T-cell (primary cell): ENCODE measurements around the gene SLC5A5. TPM values are rescaled to one million over a fixed set of nuclear protein-coding genes. Genes with fewer than 3 reads are reported as not detected.
"Not testable (repeated sequence)": the region's sequence is repeated elsewhere in the genome, so short reads cannot be mapped to it uniquely, and the experiment has no call there.

Experiments
- ATAC-seq, 4 experiments: fragments of 200-7000 bp in 3 of 4; fragments of 150-1000 bp in 1 of 4; cut with Tn5 transposase; replicated peaks in 1 of 4; 1 replicate in 3 of 4; 2 replicates in 1 of 4; pipeline ENCODE4 v1.10.0; 2021; ENCODE audit warnings: moderate library complexity in 3 of 4, mild to moderate bottlenecking in 2 of 4, moderate number of reproducible peaks in 1 of 4
- CTCF ChIA-PET, 2 donors: fragments of 300-600 bp; sonication (Branson Sonifier 250); formaldehyde crosslinking; loops; one replicate each; lab custom pipeline; 2022; ENCODE audit warnings: antibody characterized with exemption in 2 of 2; lab: Charles Lee
- POLR2A ChIA-PET, 2 donors: fragments of 300-600 bp; sonication (Branson Sonifier 250); formaldehyde crosslinking; loops; one replicate each; lab custom pipeline; 2022; ENCODE audit warnings: antibody characterized with exemption in 2 of 2; lab: Charles Lee
- DNase-seq, 35 experiments: peaks; one replicate each; pipeline versions ENCODE4 v3.0.0 to v3.0.0-alpha.2; 2013 to 2023
- H3K27ac ChIP-seq: one replicate; pipeline ENCODE4 v1.5.1; 2013; ENCODE audit warnings: low read length
- H3K27me3 ChIP-seq, 2 experiments: replicated peaks in 1 of 2; 1 replicate in 1 of 2; 2 replicates in 1 of 2; pipeline versions ENCODE4 v1.6.1 to v1.7.0; 2013; ENCODE audit warnings: low read length in 1 of 2, mixed read lengths in 1 of 2; ENCODE audit not compliant: control insufficient read depth in 2 of 2, insufficient read depth in 2 of 2; ENCODE audit errors: extremely low read depth in 1 of 2
- H3K36me3 ChIP-seq, 2 donors: 1 replicate in 1 of 2; 2 replicates in 1 of 2; pipeline versions ENCODE4 v1.6.1 to v1.7.0; 2013; ENCODE audit warnings: low read length in 1 of 2; ENCODE audit not compliant: control insufficient read depth in 2 of 2, insufficient read depth in 1 of 2; ENCODE audit errors: extremely low read depth in 1 of 2
- H3K4me1 ChIP-seq, 2 experiments: 1 replicate in 1 of 2; 2 replicates in 1 of 2; pipeline versions ENCODE4 v1.6.1 to v1.7.0; 2013; ENCODE audit warnings: low read length in 2 of 2, mixed read lengths in 1 of 2; ENCODE audit not compliant: insufficient read depth in 2 of 2, control insufficient read depth in 1 of 2; ENCODE audit errors: extremely low read depth in 1 of 2
- H3K4me3 ChIP-seq, 2 donors: 1 replicate in 1 of 2; 2 replicates in 1 of 2; pipeline versions ENCODE4 v1.5.1 to v1.7.0; 2013; ENCODE audit warnings: mild to moderate bottlenecking in 2 of 2, low read length in 1 of 2, moderate library complexity in 1 of 2; ENCODE audit not compliant: control insufficient read depth in 1 of 2; ENCODE audit errors: extremely low read depth in 1 of 2
- H3K9me3 ChIP-seq: 2 replicates; pipeline ENCODE4 v1.7.0; 2013
- H3K27ac Mint-ChIP-seq, 2 donors: one replicate each; pipeline ENCODE4 v1.8.0; 2020 to 2021; ENCODE audit warnings: mild to moderate bottlenecking in 2 of 2, mixed read lengths in 2 of 2
- H3K27me3 Mint-ChIP-seq, 2 donors: one replicate each; pipeline ENCODE4 v1.8.0; 2021 to 2022; ENCODE audit warnings: mixed read lengths in 2 of 2
- H3K36me3 Mint-ChIP-seq: one replicate; pipeline ENCODE4 v1.8.0; 2021; ENCODE audit warnings: mixed read lengths
- H3K4me1 Mint-ChIP-seq, 3 donors: one replicate each; pipeline ENCODE4 v1.8.0; 2020 to 2022; ENCODE audit warnings: mixed read lengths in 3 of 3, mild to moderate bottlenecking in 1 of 3
- H3K4me3 Mint-ChIP-seq, 3 donors: one replicate each; pipeline ENCODE4 v1.8.0; 2020 to 2022; ENCODE audit warnings: mild to moderate bottlenecking in 3 of 3, mixed read lengths in 3 of 3, moderate library complexity in 3 of 3
- H3K9me3 Mint-ChIP-seq, 3 donors: one replicate each; pipeline ENCODE4 v1.8.0; 2020 to 2022; ENCODE audit warnings: mixed read lengths in 3 of 3
- WGBS: methylation state at CpG from one replicate; pipeline ENCODE4 v1.1.5; 2013; ENCODE audit warnings: missing lambda C conversion rate; ENCODE audit not compliant: insufficient coverage; 5-methylcytosine and 5-hydroxymethylcytosine counted together
- total RNA-seq, 35 experiments: library from RNA in 6 of 35; stranded (reverse) in 6 of 35; fragments of 120-200 nt in 1 of 35; gene quantifications; one replicate each; pipeline versions ENCODE4 v1.2.1 to v1.2.4 and lab custom pipeline; 2013 to 2026

Gene SLC5A5
- total RNA-seq, 5 donors from 2014 or later (not counting 1 experiment from before 2014, with no cell fraction given): 2.1 to 5.7 (median 3.5) TPM

GRCh38 chr19:17886515-17886914 is 14.8 kb downstream of the SLC5A5 start:
- H3K4me3 Mint-ChIP-seq: no peak overlapping the region
- no peak for ATAC-seq
- ChIA-PET POLR2A (no interaction called here), CTCF (interaction anchor here in 1 of 2 donors (0.7 kb wide), 1 partner anchor 1532 kb away, joined by 4 read pairs; no protein-coding TSS in a partner anchor)
- no peak overlapping the region for H3K27ac Mint-ChIP-seq
- DNase-seq: no peak
- H3K9me3 ChIP-seq: no peaks in the 10 kb centered on the region
- H3K4me3 ChIP-seq: no peak overlapping the region
- peaks cover 15% of the 10 kb centered on the region for H3K36me3 Mint-ChIP-seq
- H3K27me3 Mint-ChIP-seq: no peaks in the 10 kb centered on the region
- no peaks in the 10 kb centered on the region for H3K27me3 ChIP-seq
- H3K36me3 ChIP-seq: no peaks in the 10 kb centered on the region
- WGBS: no CpG with 5 or more reads among the region's 7 CpGs
- H3K4me1 ChIP-seq: no peaks in the 10 kb centered on the region
- no peaks in the 10 kb centered on the region for H3K9me3 Mint-ChIP-seq
- no peak overlapping the region for H3K27ac ChIP-seq
- no peaks in the 10 kb centered on the region for H3K4me1 Mint-ChIP-seq

- POLR2A ChIA-PET, H3K4me3 Mint-ChIP-seq, H3K27me3 ChIP-seq, DNase-seq, H3K9me3 ChIP-seq, CTCF ChIA-PET, H3K27ac Mint-ChIP-seq, H3K4me1 Mint-ChIP-seq, H3K27ac ChIP-seq, H3K4me3 ChIP-seq, H3K27me3 Mint-ChIP-seq, H3K36me3 ChIP-seq, H3K9me3 Mint-ChIP-seq, ATAC-seq, H3K4me1 ChIP-seq: not testable (repeated sequence)
- no CpG with 5 or more reads among the region's 4 CpGs for WGBS
- H3K36me3 Mint-ChIP-seq: peaks cover 18% of the 10 kb centered on the region
These were observed 15.5 kb downstream of the SLC5A5 start for GRCh38 chr19:17887221-17887620.

- ChIA-PET POLR2A (no interaction called here), CTCF (no interaction called here)
- H3K27me3 Mint-ChIP-seq: peaks cover 0 to 3% of the 10 kb centered on the region in 2 donors
- no peaks in the 10 kb centered on the region for H3K9me3 ChIP-seq
- H3K36me3 ChIP-seq: no peaks in the 10 kb centered on the region
- no peak overlapping the region for H3K27ac Mint-ChIP-seq
- H3K9me3 Mint-ChIP-seq: no peaks in the 10 kb centered on the region
- H3K4me3 ChIP-seq: no peak overlapping the region
- ATAC-seq (no peak), DNase-seq (no peak)
- H3K27ac ChIP-seq: no peak overlapping the region
- H3K4me1 Mint-ChIP-seq: no peaks in the 10 kb centered on the region
- no peaks in the 10 kb centered on the region for H3K4me1 ChIP-seq
- H3K4me3 Mint-ChIP-seq: no peak overlapping the region
- WGBS: 93% methylated on average over 6 of the region's 7 CpGs
- H3K36me3 Mint-ChIP-seq: peaks cover 18% of the 10 kb centered on the region
- no peaks in the 10 kb centered on the region for H3K27me3 ChIP-seq
These were observed 16.5 kb downstream of the SLC5A5 start for GRCh38 chr19:17888260-17888659.

- ChIA-PET CTCF (no interaction called here), POLR2A (no interaction called here)
- Mint-ChIP-seq H3K4me1 (no peaks in the 10 kb centered on the region), H3K4me3 (no peak overlapping the region), H3K27me3 (peaks cover 0 to 3% of the 10 kb centered on the region in 2 donors), H3K36me3 (peaks cover 20% of the 10 kb centered on the region), H3K9me3 (no peaks in the 10 kb centered on the region), H3K27ac (no peak overlapping the region)
- Histone ChIP-seq H3K27ac (no peak overlapping the region), H3K4me3 (no peak overlapping the region), H3K36me3 (no peaks in the 10 kb centered on the region), H3K27me3 (peaks cover 0 to 3% of the 10 kb centered on the region in 2 experiments), H3K4me1 (no peaks in the 10 kb centered on the region), H3K9me3 (no peaks in the 10 kb centered on the region)
- no peak for ATAC-seq
- no peak for DNase-seq
- 64% methylated on average over 3 of the region's 18 CpGs for WGBS
These were observed 18.0 kb downstream of the SLC5A5 start for GRCh38 chr19:17889609-17890214.

- Mint-ChIP-seq H3K36me3 (peaks cover 14% of the 10 kb centered on the region), H3K4me3 (no peak overlapping the region), H3K9me3 (no peaks in the 10 kb centered on the region), H3K27ac (no peak overlapping the region), H3K27me3 (peaks cover 0 to 3% of the 10 kb centered on the region in 2 donors), H3K4me1 (no peaks in the 10 kb centered on the region)
- Histone ChIP-seq H3K27me3 (peaks cover 0 to 6% of the 10 kb centered on the region in 2 experiments), H3K36me3 (no peaks in the 10 kb centered on the region), H3K4me3 (no peak overlapping the region), H3K27ac (no peak overlapping the region), H3K4me1 (no peaks in the 10 kb centered on the region), H3K9me3 (no peaks in the 10 kb centered on the region)
- DNase-seq (no peak), ATAC-seq (no peak)
- CTCF ChIA-PET: no interaction called here
- POLR2A ChIA-PET: interaction anchor here in 1 of 2 donors (0.6 kb wide), 1 partner anchor 97 kb away, joined by 4 read pairs; no protein-coding TSS in a partner anchor
- 96% methylated on average over 4 of the region's 9 CpGs for WGBS
These were observed 22.0 kb downstream of the SLC5A5 start for GRCh38 chr19:17893766-17894165.

- no peak overlapping the region for H3K27ac ChIP-seq
- no peaks in the 10 kb centered on the region for H3K4me1 ChIP-seq
- Mint-ChIP-seq H3K4me3 (no peak overlapping the region), H3K27me3 (peaks cover 15 to 21% of the 10 kb centered on the region in 2 donors), H3K9me3 (no peaks in the 10 kb centered on the region), H3K36me3 (no peaks in the 10 kb centered on the region), H3K27ac (no peak overlapping the region), H3K4me1 (no peaks in the 10 kb centered on the region)
- 80% methylated on average over 1 of the region's 6 CpGs for WGBS
- DNase-seq (no peak), ATAC-seq (no peak)
- H3K27me3 ChIP-seq: peaks cover 0 to 25% of the 10 kb centered on the region in 2 experiments
- H3K36me3 ChIP-seq: no peaks in the 10 kb centered on the region
- H3K9me3 ChIP-seq: no peaks in the 10 kb centered on the region
- CTCF ChIA-PET: no interaction called here
- POLR2A ChIA-PET: no interaction called here
- no peak overlapping the region for H3K4me3 ChIP-seq
These were observed 31.0 kb downstream of the SLC5A5 start for GRCh38 chr19:17902701-17903100.
